ENCODE measurements around the gene SENP1.

Gene SENP1

GRCh38 chr12:48017921-48018617, 87.8 kb downstream of the SENP1 start:
- no peak for DNase-seq (ENCODE audit: low read depth)

- DNase-seq (ENCODE audit: low read depth), result no peak
Observed at GRCh38 chr12:48017496-48017895, 88.4 kb downstream of the SENP1 start.

GRCh38 chr12:48016373-48017020, 89.4 kb downstream of the SENP1 start:
- no peak for DNase-seq (ENCODE audit: low read depth)

- DNase-seq (ENCODE audit: low read depth), result no peak
Observed at GRCh38 chr12:48015954-48016353, 89.9 kb downstream of the SENP1 start.

- DNase-seq (ENCODE audit: low read depth), result no peak
Observed at GRCh38 chr12:48015129-48015528, 90.8 kb downstream of the SENP1 start.

GRCh38 chr12:48013287-48013686, 92.6 kb downstream of the SENP1 start:
- no peak for DNase-seq (ENCODE audit: low read depth)

- no peak for DNase-seq (ENCODE audit: low read depth)
Observed at GRCh38 chr12:48012070-48012469, 93.8 kb downstream of the SENP1 start.

GRCh38 chr12:48010366-48010970, 95.4 kb downstream of the SENP1 start:
- DNase-seq (ENCODE audit: low read depth), result no peak

GRCh38 chr12:48009471-48009870, 96.4 kb downstream of the SENP1 start:
- DNase-seq (ENCODE audit: low read depth), result no peak

GRCh38 chr12:48008950-48009349, 96.9 kb downstream of the SENP1 start:
- no peak for DNase-seq (ENCODE audit: low read depth)

- DNase-seq (ENCODE audit: low read depth), result no peak
Observed at GRCh38 chr12:48008349-48008748, 97.5 kb downstream of the SENP1 start.

GRCh38 chr12:48007206-48007605, 98.7 kb downstream of the SENP1 start:
- no peak for DNase-seq (ENCODE audit: low read depth)

- no peak for DNase-seq (ENCODE audit: low read depth)
Observed at GRCh38 chr12:48005750-48006021, 100.2 kb downstream of the SENP1 start.

GRCh38 chr12:48005001-48005749, 100.7 kb downstream of the SENP1 start:
- no peak for DNase-seq (ENCODE audit: low read depth)

- peak; percentile 51 for DNase-seq (ENCODE audit: low read depth)
Observed at GRCh38 chr12:48004053-48004941, 101.6 kb downstream of the SENP1 start, which contains the start of gene COL2A1. Gene COL2A1, minus strand, starts transcription at chr12:48004476. Its CDS starts 155 bp downstream, at chr12:48004321.

- no peak for DNase-seq (ENCODE audit: low read depth)
Observed at GRCh38 chr12:48003226-48004052, 102.4 kb downstream of the SENP1 start.

- DNase-seq (ENCODE audit: low read depth), result peak; percentile 48
Observed at GRCh38 chr12:48002773-48003218, 103.1 kb downstream of the SENP1 start.

- DNase-seq (ENCODE audit: low read depth), result no peak
Observed at GRCh38 chr12:48002414-48002730, 103.5 kb downstream of the SENP1 start.

- DNase-seq (ENCODE audit: low read depth), result peak; percentile 61
Observed at GRCh38 chr12:48001505-48002413, 104.1 kb downstream of the SENP1 start.
